GM21423 (cell line): ENCODE measurements around the gene SCGB3A1.

Experiments used
- ATAC-seq: cut with Tn5 transposase; IDR thresholded peaks from one replicate; pipeline ENCODE4 v1.9.1; 2021; ENCODE audit warnings: mild to moderate bottlenecking, moderate library complexity; ENCODE audit not compliant: unreplicated experiment

SCGB3A1 gene

DNA sequence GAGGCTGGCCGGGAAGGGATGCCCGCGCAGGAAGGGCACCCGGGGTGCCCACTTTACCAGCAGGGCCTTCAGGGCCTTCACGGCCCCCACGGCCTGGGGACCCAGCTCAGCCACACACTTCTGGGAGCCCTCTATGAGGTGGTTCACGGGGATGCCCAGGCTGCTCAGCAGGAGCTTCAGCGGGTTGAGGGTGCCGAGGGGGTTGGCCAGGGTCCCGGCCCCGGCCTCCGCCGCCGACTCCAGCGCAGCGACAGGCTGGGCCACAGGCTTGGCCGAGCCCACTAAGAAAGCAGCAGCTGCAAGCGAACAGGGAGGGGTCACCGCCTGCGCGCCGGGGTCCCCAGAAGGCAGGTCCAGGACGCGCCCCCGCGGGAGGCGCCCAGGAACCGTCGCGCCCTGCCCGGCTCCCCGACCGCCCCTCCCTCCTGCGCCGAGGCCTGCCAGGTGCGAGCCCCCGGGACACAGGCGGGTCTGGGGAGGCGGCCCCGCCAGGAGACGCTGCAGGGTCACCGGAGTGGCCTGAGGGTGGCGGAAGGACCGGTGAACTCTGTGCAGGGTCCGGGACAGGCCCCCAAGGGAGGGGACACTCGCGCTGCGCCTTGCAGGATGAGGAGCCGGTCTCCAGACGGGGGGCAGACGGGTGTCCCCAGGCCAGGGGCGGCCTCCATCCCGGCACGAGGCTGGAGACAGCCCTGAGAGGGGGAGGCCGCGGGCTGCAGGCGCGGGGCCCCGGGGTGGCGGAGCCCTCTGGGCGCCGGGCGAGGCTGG, 572 bp downstream of the SCGB3A1 start:
- no peak for ATAC-seq

DNA sequence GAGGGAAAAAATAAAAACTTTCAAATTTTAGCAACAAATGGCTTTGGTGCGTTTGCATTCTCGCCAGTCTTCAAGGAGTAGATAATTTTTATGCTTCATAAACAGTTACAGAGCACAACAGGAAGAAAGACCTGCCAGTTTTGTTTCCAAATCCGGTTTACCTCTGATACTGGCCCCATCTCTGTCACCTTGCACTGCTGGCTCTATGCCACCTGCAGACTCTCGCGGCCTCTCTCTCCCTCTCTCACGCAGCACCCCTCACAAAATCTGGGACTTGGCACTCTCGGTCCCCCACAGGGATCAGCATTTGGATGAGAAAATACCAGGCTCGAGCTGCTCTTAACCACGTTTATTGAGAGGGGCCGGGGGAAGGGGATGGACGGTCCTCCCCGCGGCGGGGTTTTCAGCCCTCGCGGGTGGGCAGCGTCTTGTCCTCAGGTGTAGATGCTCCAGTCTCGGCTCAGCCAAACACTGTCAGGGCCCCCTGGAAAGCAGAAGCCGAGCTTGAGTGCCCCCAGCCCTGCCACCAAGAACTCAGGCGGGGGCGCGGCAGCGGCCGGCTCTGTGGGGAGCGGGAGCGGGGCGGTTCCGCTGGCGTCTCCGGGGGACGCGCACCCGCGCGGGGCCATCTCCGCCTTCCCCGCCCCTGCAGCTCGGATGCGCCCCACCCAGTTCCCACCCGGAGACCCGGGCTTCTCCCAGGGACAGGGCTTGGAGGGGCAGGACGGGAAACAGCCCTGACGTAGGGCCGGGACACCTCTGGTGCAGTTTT, 1.3 kb downstream of the SCGB3A1 start:
- no peak for ATAC-seq

DNA sequence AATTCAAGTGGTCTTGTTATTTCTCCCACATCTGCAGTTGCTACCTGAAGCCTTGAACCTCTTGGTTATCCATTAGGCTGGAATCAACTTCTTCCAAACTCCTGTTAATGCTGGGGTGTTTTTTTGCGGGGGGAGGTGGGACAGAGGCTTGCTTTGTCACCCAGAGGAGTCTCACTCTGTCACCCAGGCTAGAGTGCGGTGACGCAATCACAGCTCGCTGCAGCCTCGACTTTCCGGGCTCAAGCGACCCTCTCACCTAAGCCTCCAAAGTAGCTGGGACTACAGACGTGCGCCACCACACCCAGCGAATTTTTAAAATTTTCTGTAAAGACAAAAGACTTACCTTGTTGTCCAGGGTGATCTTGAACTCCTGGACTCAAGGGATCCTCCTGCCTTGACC, 4.4 kb downstream of the SCGB3A1 start:
- ATAC-seq = no peak

DNA sequence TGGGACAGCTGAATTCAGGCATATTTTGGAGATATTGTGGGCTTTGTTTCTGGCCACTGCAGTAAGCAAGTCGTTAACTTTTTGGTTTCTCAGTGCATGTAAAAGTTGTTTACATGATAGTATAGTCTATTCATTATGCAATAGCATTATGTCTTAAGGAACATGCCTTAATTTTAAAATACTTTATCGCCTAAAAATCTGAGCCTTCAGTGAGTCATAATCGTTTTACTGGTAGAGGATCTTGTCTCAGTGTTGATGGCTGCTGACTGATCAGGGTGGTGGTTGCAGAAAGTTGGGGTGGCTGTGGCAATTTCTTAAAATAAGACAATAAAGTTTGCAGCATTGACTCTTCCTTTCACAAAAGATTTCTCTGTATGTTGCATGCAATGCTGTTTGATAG, 5.1 kb downstream of the SCGB3A1 start:
- ATAC-seq = no peak

DNA sequence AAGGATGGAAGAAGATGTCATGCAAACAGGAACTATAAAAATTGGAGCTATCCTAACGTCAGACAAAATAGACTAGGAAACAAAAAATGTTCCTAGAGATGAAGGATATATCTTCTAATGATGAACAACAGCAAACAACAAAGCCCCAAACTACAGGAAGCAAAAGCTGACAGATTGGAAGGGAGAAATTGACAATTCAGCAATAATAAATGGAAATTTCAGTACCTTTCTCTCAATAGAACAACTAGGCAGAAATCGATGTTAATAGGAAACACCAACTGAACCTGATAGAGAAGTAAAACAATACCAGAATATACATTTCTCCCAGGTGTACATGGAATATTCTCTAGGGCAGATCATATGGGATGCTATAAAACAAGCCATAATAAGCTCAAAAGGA, 7.6 kb downstream of the SCGB3A1 start:
- ATAC-seq = no peak

DNA sequence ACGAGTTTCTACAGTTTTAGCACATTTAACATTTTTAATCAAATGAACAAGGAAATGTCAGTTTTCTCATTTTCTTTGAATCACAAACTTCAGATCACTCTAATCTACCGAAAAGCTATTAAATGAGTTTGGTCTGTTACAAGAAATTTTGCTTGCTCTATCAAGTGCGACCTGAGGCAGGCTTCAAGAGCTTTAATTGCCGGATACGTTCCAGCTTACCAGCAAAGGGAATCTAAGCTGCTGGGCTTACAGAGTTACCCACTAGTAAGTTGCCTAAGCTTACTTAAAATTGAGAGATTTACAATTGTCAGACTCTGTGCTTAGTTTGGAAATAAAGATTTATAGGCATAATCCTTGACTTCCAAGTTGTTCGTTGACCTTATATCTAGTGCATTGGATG, 10.6 kb downstream of the SCGB3A1 start:
- no peak for ATAC-seq

DNA sequence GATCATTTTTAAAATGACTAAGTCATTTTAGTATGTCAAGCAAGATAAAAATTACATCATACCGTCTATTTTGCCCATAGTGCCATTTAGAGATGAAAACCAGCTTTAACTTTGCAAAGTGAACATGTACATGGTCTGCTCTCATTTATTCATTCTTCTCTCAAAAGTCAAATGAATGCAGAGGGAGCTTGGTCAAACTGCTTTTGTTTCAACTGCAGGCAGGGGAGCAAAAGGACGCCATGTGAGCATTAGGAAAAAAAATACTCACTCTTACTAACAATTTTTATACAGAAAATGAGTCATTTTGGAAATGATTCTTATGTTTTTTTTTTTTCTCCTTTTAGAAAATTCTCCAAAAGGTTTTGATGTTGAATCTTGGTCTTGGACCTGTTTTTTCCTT, 15.7 kb downstream of the SCGB3A1 start:
- no peak for ATAC-seq

DNA sequence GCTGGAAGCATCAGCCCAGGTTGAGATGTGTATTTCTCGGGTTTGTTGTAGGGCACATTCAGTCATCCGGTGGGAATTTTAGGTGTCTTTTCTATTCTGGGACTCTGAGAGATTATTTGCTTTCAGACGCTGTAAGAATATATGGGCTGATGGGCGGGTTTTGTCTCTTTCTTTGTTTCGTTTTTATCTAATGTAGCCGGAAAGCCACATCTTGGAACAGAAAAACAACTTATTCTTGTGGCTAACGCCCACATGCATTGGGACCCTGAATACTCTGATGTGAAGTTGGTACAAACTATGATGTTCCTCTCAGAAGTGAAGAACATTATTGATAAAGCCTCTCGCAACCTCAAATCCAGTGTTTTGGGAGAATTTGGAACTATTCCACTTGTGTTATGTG, 22.4 kb downstream of the SCGB3A1 start:
- ATAC-seq = no peak

DNA sequence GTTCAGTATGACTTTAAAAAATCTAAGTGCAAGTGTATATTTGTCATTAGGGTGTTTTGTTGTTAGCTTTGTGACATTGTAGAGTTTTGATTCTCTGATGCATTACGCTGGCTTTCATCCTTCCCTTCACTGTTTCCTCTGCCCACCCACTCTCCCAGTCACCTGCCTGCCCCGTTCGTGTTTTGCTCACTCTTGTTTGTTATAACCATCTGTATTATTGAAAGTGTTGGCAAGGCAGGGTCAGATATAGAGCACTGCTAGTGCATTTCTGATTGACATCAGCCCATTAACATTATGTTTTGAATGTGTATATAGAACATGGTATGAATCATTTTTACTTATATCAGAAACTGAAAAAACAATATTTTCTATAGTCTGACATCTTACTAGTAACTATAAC, 27.3 kb downstream of the SCGB3A1 start:
- ATAC-seq = no peak

DNA sequence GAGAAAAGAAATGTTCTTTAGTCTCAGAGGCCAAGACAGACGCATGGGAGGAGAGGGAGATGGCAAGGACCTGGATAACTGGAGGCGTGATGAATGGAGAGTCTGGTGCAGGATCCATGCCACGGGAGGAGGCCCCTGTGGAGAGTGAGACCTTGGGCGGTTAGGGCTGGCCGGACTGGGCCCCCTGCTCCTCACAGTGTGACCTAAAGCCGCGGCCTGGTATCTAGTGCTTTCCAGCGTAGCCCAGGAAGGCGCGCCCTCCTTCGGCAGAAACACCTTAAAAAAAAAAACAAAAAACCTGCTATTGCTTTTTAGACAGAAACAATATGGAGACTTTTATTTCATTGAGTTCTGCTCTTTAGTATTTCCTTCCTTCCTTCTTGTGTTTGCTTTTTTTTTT, 33.1 kb downstream of the SCGB3A1 start:
- ATAC-seq = no peak

DNA sequence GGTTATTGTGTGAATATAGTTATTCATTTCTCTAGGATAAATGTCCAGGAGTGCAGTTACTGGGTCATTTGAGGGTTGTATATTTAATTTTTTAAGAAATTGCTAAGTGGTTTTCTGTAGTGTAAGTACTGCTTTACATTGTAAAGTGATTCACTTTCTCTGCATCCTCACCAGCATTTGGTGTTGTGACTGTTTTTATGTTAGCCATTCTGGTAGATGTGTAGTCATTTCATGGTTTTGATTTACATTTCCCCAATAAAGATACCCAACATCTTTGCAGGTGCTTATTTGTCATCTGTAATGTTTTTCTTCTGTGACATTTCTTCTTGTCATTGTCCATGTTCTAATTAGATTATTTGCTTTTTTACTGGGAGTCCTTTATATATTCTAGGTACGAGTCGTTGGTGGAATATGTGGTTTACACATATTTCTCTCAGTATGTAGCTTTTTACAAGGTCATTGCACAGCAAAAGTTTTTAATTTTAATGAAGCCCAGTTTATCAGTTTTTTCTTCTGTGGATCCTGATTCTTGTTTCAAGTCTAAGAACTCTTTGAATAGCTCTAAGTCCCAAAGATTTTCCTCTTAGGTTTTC, 34.0 kb downstream of the SCGB3A1 start:
- ATAC-seq = no peak

DNA sequence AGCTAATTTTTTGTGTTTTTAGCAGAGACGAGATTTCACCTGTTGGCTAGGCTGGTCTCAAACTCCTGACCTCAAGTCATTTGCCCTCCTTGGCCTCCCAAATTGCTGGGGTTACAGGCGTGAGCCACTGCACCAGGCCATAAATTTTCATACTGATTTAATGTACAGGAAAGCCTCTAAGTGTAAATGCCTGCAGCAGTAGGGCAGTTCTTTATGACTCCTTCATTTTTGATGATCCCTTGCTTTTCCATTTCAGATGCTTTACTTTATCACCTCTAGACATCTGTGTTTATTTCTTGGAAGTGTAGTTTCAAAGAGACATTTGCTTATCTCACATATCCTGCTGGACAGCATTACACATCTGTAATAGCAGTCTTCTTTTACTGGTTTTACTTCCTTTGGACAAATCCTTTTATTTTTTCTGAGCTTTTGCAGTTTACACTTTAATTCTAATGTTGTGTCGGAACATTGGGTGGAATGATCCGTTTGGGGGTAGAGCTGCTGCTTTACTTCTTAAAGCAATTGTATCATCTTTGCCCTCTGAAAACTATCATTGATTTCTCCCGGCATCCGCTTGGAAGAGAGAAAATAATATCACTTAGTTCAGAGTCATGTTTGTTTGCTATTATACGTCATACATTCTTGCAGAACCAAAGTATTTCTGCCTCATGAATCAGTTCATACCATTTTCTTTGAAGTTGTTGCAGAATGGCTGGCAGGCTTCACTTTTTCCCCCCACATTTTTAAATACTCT, 36.0 kb downstream of the SCGB3A1 start:
- no peak for ATAC-seq

DNA sequence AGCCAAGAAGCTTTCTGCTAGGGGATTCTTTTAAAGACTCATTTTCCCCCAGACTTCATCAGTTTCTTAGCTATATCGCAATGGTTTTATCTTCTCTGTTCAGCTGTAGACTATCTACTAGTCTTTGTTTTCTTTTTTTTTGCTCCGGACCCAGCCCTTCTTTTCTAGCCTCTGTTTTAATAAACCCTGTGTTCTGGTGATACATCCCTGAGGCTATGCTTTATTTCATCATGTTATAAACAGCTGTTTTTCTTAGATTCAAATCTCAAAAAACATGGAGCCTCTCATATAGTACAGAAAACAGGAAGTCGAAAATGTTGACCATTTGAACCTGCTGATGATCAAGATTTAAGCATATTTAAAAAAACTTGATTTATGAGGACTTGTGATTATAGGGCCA, 37.8 kb downstream of the SCGB3A1 start:
- ATAC-seq = no peak

DNA sequence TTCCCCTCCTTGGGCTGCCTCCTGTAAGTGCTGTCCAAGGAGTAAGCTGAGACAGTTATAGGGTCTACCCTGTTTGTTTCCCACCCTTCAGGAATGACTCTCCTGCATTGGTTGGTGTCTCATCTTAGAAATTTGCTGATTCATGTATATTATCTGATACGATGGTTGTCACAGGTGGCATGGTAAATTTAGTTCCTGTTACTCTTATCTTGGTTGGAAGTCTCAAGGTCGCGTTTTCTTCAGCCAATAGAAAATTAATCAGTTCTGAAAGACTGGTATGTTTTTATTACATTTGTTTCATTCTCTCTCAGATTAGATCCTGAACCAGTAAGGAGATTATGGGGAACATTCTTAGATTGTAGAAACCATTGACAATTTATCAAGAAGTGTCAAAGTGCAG, 42.7 kb downstream of the SCGB3A1 start:
- ATAC-seq = no peak

DNA sequence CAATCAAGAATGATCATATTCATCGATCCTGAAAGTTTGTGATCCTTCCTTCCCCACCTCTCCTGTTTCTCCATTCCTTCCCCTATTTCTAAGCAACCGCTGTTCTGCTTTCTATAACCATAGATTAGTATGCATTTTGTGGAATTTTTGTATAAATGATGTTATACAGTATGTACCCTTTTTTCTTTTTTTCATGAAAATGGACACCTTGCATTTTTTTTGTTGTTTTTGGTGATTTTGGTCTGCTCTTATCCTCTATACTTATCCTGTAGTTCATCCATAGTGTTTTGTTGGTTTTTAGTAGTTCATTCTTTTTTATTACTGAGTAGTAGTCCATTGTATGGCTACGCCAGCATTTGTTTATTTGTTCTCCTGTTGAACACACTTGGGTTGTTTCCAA, 46.1 kb downstream of the SCGB3A1 start:
- no peak for ATAC-seq

DNA sequence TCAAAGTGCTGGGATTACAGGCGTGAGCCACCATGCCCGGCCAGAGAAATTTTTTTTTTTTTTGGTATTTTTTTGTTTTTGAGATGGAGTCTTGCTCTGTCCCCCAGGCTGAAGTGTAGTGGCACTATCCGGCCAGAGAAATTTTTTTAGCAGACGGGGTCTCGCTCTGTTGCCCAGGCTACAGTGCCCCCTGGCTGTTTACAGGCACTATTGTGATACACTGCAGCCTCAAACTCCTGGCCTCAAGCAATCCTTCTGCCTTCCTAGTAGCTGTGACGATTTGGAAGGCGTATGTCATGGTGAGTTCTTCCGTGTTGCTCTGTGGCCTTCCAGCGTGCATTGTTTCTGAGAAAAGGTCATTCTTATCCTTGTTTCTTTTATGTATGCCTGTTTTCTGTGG, 49.6 kb downstream of the SCGB3A1 start:
- ATAC-seq = no peak
